Stimulated activated CD4-positive, alpha-beta T cell treated with anti-CD3 and anti-CD28 coated beads, TNF-alpha, amount 100 ng/mL, for 4 hours (primary cell): ENCODE measurements around the gene EFNA5.

Source experiments
- DNase-seq, 3 experiments: peaks; one replicate each; pipeline ENCODE4 v3.0.0-alpha.2; 2020; ENCODE audit warnings: low read depth in 3 of 3

The EFNA5 gene

GRCh38 chr5:107603349-107603748 is 67.4 kb downstream of the EFNA5 start:
- no peak for DNase-seq

GRCh38 chr5:107602896-107603295 is 67.8 kb downstream of the EFNA5 start:
- DNase-seq: no peak

GRCh38 chr5:107601076-107601475 is 69.7 kb downstream of the EFNA5 start:
- DNase-seq: no peak

GRCh38 chr5:107598958-107599357 is 71.8 kb downstream of the EFNA5 start:
- no peak for DNase-seq

GRCh38 chr5:107597803-107598202 is 72.9 kb downstream of the EFNA5 start:
- no peak for DNase-seq

- DNase-seq: no peak
Observed at GRCh38 chr5:107597247-107597646, 73.5 kb downstream of the EFNA5 start.

- DNase-seq: no peak
Observed at GRCh38 chr5:107594253-107595045, 76.3 kb downstream of the EFNA5 start.

- no peak for DNase-seq
Observed at GRCh38 chr5:107593009-107593408, 77.7 kb downstream of the EFNA5 start.

DNA sequence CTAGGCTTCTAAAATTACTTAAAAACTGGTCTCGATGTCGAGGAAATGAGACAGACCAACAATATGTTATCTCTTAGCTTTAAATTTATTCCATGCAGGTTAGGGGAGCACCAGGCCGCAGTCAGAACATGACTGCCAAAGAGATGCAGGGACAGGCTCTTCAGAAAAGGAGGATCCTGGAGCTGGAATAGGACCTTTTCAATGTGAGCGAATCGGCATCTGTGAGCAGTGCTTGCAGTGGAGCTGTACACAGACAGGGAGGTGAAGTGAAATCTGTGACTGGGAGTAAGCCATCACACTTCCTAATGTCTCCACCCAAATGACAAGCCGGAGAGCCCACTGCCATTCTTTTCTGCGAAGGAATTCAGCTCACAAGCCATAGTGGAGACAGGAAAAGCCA is 78.2 kb downstream of the EFNA5 start:
- DNase-seq: no peak

DNA sequence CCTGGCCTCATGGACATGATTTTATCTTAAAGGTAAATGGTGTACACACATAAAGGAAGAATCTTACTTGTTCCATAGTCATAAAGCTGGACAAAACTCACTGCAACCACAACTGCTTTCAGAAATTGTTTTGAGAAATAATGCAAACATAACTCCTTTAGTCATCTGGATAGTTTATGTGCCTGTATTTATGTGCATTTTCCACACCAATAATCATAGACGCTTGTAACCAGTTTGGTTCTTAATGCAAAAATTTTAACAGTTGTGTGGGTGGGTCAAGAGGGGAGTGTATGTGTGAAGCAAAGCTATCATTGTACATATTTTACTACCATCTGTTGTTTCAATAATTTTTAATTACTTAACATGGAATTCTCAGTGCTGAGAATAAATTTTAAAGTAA is 80.1 kb downstream of the EFNA5 start:
- no peak for DNase-seq

- DNase-seq: no peak
Observed at GRCh38 chr5:107589520-107590193, 81.1 kb downstream of the EFNA5 start.

GRCh38 chr5:107582625-107583024 is 88.1 kb downstream of the EFNA5 start:
- DNase-seq: no peak

DNA sequence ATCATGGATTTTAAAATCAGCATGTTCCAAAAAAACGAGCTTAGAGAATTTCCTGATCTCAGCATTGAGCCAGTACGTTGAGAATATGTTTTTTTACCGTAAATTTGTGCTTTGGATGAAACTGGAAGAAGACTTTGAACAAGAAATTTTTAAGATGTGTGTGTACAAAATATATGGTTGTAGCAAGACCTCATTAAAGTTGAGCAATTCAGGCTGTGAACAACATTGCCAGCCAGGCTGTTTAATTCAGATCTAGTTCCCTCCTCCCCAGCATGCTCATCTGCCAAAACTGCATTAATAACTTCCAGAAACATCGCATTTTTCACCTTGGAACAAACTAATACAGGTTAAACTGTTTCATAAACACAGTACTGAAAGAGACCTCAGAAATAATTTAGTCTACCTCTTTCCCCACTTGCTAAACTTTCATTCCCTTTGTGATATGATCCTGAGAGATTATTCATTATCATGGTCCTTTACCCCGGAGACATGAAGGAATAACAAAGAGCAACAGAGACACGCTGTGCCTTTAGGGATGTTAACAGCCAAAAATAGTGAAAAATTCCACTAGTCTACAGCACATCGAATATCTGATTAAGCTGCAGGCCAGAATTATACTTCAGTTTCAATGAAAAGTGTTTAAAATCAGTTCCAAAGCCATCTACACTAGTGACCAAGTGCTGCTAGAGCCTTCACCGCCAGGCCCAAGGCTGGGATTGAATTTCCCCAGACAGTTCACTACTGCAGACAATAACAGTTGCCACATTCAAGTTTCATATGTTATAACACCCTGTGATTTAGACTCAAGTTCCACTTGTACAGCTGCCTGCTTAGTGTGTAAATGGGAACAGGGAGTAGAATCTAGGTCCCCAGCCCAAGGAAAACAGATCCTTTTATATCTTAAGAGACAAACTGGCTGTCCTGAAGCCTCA is 89.6 kb downstream of the EFNA5 start:
- no peak for DNase-seq

- DNase-seq: no peak
Observed at GRCh38 chr5:107578051-107578635, 92.6 kb downstream of the EFNA5 start.

DNA sequence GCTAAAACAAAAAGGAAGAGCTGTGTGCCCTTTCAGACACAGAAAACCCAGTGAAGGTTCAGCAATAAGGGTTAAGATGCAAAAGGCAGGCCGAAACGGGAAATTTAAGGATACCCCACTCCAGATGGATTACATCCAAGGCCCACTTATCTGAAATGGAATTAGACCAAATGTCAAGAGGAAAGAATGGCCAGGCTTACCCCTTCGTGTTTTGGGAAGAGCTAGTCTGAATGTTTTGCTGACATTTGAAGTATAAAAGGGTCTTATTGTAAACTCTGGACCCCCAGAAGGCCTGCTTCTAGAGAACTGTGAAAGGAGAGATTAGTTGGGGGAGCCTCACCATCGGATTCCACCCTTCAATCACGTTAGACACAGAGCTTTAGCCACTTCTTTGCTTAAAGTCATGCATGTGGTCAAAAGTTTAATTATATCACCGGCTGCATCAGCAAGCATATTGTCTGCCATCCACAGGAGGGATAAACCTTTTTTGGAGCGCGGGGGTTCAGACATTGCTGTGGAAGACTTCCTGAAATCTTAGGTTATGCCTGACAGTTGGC is 93.3 kb downstream of the EFNA5 start:
- no peak for DNase-seq

DNA sequence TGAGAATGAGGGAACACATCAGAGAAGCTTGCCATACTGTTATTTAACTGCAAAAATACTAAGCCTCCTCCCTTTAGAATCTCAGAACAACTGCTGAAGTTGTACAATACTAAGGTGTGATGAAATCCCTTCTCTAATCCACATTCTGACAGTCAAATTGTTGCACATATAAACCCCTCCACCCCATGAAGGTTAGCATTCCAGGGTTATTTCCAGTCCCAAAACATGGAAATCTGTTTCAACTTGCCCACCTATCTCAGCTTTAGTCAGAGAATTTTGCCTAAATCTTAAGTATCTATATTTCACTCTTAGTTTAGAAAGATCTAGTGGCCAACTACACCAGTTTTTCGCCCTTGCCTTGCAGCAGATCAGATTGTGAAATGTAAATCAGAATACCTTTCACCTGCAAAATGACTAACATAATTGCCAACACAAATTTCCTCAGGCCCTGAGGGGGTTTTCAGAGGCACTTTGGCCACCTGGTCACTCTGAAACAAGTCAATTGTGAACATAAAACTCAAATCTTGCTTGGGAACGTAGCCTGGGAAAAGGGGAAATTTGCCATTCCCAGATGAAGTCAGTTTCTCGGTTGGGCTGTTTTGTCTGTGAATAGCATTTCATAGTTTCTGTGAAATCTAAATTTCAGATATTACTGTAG is 93.9 kb downstream of the EFNA5 start:
- no peak for DNase-seq

DNA sequence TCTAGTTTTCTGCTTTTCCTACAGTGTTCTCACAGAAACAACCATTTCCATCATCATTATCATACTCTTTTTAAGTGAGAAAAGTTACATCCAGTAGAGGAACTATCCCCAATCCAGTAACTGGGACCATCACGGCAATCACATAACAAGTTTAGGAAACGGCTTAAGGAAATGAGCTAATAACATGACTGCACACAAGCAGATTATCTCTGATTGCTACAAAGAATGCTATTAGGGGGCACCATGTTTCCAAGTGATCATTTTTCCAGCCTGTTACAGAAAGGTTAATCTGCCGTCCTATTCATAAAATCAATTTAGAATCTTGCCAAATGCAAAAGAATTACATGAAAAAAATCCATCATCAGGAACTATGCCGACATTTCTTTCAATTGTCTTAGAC is 94.6 kb downstream of the EFNA5 start:
- DNase-seq: no peak

- no peak for DNase-seq
Observed at GRCh38 chr5:107574287-107574686, 96.5 kb downstream of the EFNA5 start.

- DNase-seq: no peak
Observed at GRCh38 chr5:107572715-107573368, 97.9 kb downstream of the EFNA5 start.
